ENCODE measurements around the gene RASSF5.

The RASSF5 gene

GRCh38 chr1:206512851-206513180 lies 5.5 kb downstream of the RASSF5 start:
- no peak overlapping the region for H3K4me3 ChIP-seq (ENCODE audit: low read depth, low read length)
- no peak for TF ChIP-seq CTCF (IDR thresholded peaks at IDR 0.05; ENCODE audit: low read depth, low read length, missing control alignments)
- DNase-seq (ENCODE audit: low read depth): no peak

GRCh38 chr1:206513312-206514111 lies 6.2 kb downstream of the RASSF5 start:
- TF ChIP-seq CTCF (IDR thresholded peaks at IDR 0.05; ENCODE audit: low read depth, low read length, missing control alignments): no peak
- DNase-seq (ENCODE audit: low read depth): no peak
- no peak overlapping the region for H3K4me3 ChIP-seq (ENCODE audit: low read depth, low read length)

GRCh38 chr1:206514813-206515387 lies 7.6 kb downstream of the RASSF5 start:
- TF ChIP-seq CTCF (IDR thresholded peaks at IDR 0.05; ENCODE audit: low read depth, low read length, missing control alignments): no peak
- H3K4me3 ChIP-seq (ENCODE audit: low read depth, low read length): no peak overlapping the region
- no peak for DNase-seq (ENCODE audit: low read depth)

GRCh38 chr1:206516728-206516990 lies 9.3 kb downstream of the RASSF5 start:
- no peak overlapping the region for H3K4me3 ChIP-seq (ENCODE audit: low read depth, low read length)
- TF ChIP-seq CTCF (IDR thresholded peaks at IDR 0.05; ENCODE audit: low read depth, low read length, missing control alignments): no peak
- DNase-seq (ENCODE audit: low read depth): no peak

GRCh38 chr1:206517784-206518183 lies 10.5 kb downstream of the RASSF5 start:
- TF ChIP-seq CTCF (IDR thresholded peaks at IDR 0.05; ENCODE audit: low read depth, low read length, missing control alignments): no peak
- H3K4me3 ChIP-seq (ENCODE audit: low read depth, low read length): no peak overlapping the region
- DNase-seq (ENCODE audit: low read depth): no peak

GRCh38 chr1:206518206-206518605 lies 10.9 kb downstream of the RASSF5 start:
- TF ChIP-seq CTCF (IDR thresholded peaks at IDR 0.05; ENCODE audit: low read depth, low read length, missing control alignments): no peak
- no peak overlapping the region for H3K4me3 ChIP-seq (ENCODE audit: low read depth, low read length)
- no peak for DNase-seq (ENCODE audit: low read depth)

GRCh38 chr1:206518743-206519142 lies 11.4 kb downstream of the RASSF5 start:
- DNase-seq (ENCODE audit: low read depth): no peak

More at GRCh38 chr1:206518743-206519142, 11.4 kb downstream of the RASSF5 start:
- no peak overlapping the region for H3K4me3 ChIP-seq (ENCODE audit: low read depth, low read length)
- no peak for TF ChIP-seq CTCF (IDR thresholded peaks at IDR 0.05; ENCODE audit: low read depth, low read length, missing control alignments)
